HG03139 (cell line): ENCODE measurements around the gene KLK5.
"Not testable (repeated sequence)": the region's sequence is repeated elsewhere in the genome, so short reads cannot be mapped to it uniquely, and the experiment has no call there.

Experiments used
- ATAC-seq: cut with Tn5 transposase; IDR thresholded peaks from one replicate; pipeline ENCODE4 v1.9.1; 2021; ENCODE audit not compliant: unreplicated experiment

The KLK5 gene

GRCh38 chr19:50969810-50970209 lies 17.0 kb upstream of the KLK5 start:
- not testable (repeated sequence) for ATAC-seq

GRCh38 chr19:50969413-50969760 lies 16.5 kb upstream of the KLK5 start, which contains the start of gene KLK6:
KLK6 (minus strand) TSS chr19:50969591; CDS start chr19:50968104, 1,487 bp downstream.
- ATAC-seq, result no peak

DNA sequence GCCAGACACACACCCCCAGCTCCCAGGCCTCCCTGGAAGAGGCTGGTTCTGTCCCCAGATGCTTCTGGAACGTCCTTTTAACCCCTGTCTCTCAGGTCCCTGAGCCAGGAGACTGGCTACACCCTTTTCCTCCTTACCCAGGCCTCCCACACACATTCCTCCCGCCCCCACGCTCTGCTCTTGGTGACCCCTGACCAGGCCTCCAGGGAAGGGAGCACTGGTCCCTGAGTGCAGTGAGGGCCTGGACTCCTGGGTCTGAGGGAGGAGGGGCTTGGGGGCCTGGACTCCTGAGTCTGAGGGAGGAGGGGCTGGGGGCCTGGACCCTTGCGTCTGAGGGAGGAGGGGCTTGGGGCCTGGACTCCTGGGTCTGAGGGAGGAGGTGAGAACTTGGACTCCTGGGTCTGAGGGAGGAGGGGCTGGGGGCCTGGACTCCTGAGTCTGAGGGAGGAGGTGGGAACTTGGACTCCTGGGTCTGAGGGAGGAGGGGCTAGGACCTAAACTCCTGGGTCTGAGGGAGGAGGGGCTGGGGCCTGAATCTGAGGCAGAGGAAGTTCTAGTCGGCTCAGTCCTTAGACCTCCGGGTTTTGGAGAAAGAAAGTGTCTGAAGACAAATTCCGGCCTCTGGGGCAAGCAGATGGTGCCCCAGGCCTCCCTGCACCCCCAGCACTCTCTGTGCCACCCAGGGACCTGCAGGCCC lies 16.0 kb upstream of the KLK5 start:
- no peak for ATAC-seq

- no peak for ATAC-seq
These were observed 15.3 kb upstream of the KLK5 start for GRCh38 chr19:50967929-50968715.

DNA sequence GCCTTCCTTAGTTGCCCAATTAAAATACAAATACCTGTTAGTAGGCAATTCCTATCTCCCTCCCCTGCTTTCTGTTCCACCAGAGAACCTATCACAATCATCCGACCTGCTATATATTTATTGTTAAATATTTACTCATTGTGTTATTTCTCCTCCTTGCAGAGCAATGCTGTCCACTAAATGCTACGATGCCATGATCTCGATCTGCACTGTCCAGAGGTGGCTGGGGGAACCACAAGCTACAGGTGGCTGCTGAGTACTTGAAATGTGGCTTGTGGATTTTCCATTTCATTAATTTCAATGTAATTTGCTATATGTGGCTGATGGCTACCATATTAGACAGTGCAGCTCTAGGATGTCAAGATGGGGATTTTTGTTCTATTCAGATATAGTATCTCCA lies 11.4 kb upstream of the KLK5 start:
- ATAC-seq, result no peak

DNA sequence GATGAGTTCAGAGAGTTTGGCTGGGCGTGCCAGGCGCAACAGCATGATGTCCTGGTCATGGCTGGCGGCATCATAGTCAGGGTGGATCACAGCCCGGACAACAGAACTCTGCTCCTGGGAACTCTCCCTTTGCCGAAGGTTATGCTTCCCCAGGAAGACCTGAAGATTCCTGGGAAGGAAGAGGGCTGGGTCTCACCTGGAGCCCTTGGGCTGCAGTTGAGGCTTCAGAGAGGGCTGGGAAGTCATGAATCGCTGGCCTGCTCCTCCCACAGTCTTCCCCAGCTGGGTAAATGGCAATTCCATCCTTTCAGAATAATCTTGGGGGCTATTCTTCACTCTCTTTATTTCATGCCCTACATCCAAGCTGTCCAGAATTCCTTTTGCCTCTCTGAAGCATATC lies 10.5 kb upstream of the KLK5 start:
- no peak for ATAC-seq

- ATAC-seq, result no peak
These were observed 9.4 kb upstream of the KLK5 start for GRCh38 chr19:50962245-50962644.

GRCh38 chr19:50959731-50960500 lies 7.1 kb upstream of the KLK5 start:
- ATAC-seq, result no peak

DNA sequence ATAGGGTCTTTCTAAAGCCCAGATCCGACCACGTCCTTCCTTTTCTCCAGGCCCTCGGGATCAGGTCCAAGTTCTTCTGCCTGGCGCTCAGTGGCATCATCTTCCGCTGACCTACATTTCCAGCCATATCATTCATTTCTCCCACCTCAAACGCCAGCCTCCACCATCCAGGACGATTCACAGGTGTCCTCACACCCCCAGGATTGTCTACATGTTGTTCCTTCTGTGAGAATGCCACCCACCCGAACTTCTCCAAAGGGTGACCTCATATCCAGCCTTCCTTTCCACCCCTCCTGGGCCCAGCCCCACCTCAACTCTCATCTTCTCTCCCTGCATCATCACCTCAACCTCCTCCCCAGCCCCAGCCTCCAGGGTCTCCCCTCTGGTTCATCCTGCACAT lies 4.7 kb upstream of the KLK5 start:
- ATAC-seq, result no peak

DNA sequence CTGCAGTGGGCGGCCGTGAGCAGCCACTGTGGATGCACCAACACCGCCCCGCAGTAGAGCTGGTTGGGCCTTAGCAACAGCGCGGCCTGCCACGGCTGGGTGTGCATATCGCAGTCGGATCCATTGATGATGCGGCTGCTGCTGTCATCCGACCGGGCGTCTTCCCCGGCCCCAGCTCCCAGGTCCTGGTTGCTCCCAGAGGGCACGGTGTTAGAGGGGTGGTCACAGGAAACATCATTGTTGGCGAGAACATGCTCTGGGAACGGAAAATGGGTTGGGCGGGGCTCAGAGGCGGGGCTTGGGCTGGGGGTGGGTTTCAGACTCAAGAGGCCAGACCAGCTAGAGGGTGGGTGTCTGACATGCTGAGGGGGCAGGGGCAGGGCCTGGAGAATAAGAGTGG lies 3.0 kb downstream of the KLK5 start:
- ATAC-seq, result no peak

DNA sequence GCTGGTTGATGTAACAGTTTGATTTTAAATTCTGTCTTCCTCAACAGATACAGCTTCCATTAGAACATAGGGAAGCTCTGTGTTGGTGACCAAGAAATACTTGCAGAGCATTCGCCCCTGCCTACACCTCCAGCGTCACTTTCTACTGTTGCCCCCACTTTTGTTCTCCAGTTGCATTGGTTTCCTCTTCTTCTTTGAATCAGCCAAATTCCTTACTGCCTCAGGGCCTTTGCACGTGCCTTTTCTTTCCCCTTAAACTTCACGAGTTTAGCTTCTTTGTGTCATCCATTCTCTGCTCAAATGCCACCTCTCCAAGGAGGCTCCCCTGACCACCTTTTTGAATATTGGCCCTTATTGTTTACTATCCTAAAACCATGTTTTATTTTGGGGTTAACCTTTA lies 5.7 kb downstream of the KLK5 start:
- no peak for ATAC-seq

DNA sequence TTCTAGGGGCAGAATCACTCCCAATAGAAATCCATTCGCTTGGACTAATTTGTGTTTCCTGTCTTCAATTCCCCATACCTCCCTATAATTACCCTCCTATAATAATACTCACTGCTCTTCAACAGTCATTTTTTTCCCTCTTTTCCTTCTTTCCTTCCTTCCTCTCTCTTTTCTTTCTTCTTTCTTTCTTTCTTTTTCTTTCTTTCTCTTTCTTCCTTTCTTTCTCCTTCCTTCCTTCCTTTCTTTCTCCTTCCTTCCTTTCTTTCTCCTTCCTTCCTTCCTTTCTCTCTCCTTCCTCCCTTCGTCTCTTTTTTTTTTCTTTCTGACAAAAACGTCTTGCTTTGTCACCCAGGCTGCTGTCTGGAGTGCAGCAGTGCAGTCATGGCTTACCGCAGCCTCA lies 8.0 kb downstream of the KLK5 start:
- no peak for ATAC-seq

DNA sequence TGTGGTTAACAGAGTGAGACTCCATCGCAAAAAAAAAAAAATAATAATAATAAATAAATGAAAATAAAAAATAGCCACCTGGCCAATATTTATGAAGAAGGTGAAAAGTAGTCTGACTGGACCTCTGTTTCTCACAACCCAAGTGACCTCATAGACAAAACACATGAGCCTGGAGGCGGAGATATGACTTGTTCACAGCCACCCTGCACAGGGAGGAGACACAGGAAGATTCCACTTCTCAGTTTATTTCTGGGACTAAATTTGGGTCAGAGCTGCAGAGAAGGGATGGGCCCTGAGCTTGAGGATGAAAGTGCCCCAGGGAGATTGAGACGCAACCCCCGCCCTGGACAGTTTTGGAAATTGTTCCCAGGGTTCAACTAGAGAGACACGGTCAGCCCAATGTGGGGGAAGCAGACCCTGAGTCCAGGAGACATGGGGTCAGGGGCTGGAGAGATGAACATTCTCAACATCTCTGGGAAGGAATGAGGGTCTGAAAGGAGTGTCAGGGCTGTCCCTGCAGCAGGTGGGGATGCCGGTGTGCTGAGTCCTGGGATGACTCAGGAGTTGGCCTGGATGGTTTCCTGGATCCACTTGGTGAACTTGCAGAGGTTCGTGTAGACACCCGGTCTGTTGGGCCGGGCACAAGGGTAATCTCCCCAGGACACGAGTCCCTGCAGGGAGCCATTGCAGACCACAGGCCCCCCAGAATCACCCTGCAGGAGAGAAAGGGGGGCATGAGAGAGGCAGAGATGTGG lies 9.6 kb downstream of the KLK5 start:
- no peak for ATAC-seq

DNA sequence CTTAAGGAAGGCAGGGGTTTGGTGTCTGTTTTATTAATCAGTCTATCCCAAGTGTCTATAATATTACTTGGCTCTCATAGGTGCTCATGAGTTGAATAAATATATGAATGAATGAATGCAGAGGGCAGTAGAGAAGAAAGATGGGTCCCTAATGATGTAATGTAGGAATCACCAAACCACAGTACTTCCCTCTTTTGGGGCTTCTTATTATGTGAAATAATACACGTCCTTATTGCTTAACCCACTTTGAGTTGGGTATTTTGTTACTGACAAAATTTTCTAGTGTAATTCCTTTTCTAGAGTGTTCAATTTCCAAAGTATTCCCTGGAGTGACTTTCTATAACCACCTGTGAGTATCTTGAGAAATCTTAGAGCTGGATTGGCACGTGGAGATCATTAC lies 13.2 kb downstream of the KLK5 start:
- ATAC-seq, result no peak

- ATAC-seq, result no peak
These were observed 19.2 kb downstream of the KLK5 start for GRCh38 chr19:50933640-50934039.

DNA sequence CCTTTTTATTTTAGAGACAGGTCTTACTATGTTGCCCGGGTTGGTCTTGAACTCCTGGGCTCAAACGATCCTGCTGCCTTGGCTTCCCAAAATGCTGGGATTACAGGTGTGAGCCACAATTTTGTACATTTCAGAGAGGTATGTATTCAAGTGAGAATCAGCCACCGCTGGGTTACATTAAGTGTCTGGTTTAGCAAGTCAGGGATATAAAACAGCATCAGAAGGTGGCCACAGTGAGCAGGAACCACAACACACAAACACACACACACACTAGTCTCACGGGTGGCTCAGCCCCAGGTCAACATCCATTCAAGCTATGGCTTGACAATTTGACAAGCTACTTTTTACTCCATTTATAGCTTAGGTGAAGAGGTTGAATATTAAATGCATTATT lies 20.2 kb downstream of the KLK5 start:
- no peak for ATAC-seq

DNA sequence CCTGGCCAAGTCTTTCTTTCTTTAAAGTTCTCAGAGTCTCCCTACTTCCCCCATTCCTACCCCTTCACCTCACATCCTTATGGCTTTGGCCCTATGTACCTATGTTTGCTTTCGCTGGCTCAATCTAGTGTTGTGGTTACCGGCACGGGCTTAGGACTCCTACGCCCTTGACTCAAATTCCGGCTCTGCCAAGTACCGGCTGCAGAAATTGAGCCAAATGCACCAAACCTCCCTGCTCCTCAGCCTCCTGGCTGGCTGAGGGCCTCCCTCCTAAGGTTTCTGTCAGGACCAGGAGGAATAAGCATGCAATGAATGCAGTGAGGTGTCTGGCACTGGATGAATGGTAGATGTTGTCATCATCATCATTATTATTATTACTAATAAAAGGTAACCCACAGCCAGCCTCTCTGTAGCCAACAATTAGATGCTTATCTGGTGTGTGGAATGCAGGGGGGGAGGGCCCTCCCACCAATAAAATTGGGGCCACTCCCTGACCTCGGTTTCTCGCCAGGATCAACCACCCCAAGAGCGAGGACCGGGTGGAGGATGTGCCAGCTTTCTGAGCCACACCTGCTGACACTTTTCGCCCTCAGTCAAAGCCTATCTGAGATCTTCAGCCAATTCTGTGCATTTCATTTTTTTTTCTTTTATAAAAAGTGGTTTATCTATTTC lies 20.7 kb downstream of the KLK5 start:
- ATAC-seq, result no peak

DNA sequence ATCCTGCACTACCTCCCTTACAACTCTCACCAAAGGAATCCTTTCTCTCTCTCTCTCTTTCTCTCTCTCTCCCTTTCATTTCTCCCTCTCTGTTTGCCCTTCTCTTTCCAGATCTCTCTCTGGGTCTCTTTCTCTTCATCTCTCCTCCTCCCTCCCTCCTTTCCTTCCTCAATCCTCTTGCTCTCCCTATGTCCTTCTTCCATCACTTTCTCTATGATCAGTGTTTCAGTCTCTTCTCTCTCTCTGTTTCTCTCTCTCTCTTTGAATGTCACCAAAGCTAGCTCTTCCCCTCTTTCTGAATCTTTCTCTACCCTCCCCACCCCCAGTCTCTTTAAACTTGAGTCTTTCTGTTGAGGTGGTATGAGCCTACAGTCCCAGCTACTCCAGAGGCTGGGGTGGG lies 21.8 kb downstream of the KLK5 start:
- no peak for ATAC-seq

DNA sequence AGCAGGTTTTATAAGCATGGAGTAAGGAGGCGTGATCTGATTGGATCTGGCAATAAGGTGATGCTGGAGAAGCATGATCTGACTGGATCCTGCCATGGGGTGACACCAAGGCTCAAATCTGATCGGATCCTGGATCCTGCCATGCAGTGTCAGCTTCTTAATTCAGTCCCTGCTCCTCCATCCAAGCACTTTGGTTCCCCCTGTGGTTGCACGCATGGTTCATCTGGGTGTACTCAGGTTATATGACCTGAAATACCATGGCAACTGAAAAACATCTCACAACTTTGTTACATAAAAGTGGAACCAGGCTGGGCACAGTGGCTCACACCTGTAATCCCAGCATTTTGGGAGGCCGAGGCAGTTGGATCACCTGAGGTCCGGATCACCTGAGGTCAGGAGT lies 24.0 kb downstream of the KLK5 start:
- ATAC-seq, result no peak

- no peak for ATAC-seq
These were observed 26.7 kb downstream of the KLK5 start for GRCh38 chr19:50926144-50926543.

GRCh38 chr19:50925734-50926133 lies 27.1 kb downstream of the KLK5 start:
- no peak for ATAC-seq
